GM13977 (cell line): Measurements from ENCODE around the gene ZAR1.

Source experiments
- DNase-seq: peaks from one replicate; pipeline ENCODE4 v3.0.0; 2012; ENCODE audit warnings: low spot score
- in situ Hi-C: fragments of 300-500 bp; cut with MboI; formaldehyde crosslinking; loops from one replicate; pipeline ENCODE4 v1.12.0; 2022; ENCODE audit warnings: low sequenced_read_pairs, low pct_unique_long_range_greater_than_20kb, mixed read lengths, inconsistent platforms; ENCODE audit not compliant: unreplicated experiment
- TF ChIP-seq, protein P1 (sequence below): IDR thresholded peaks from 2 replicates; pipeline ENCODE4 v1.5.1; 2012; ENCODE audit warnings: mild to moderate bottlenecking, control low read depth; ENCODE audit not compliant: insufficient read depth; ENCODE audit errors: extremely low read depth, missing control alignments

Gene ZAR1

DNA sequence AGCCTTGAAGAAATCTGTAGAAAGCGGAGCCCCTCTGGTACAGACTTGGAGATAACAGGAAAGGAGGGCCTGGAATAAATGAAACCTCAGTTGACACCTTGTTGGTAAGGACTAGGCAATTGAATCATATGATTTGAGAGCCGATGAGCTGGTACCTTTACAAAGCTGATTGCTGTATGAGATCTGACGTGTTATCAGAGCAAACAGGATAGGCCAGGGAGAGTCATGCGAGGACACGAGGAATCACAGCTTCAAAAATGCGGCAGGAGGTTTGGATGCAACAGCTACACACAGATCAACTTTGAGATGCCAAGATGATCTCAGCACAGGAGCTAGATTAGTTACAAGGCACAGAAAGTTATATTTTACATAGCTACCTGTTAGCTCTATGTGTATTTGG, 14.3 kb upstream of the ZAR1 start:
- in situ Hi-C loops = no loop called here
- TF ChIP-seq, protein P1, sequence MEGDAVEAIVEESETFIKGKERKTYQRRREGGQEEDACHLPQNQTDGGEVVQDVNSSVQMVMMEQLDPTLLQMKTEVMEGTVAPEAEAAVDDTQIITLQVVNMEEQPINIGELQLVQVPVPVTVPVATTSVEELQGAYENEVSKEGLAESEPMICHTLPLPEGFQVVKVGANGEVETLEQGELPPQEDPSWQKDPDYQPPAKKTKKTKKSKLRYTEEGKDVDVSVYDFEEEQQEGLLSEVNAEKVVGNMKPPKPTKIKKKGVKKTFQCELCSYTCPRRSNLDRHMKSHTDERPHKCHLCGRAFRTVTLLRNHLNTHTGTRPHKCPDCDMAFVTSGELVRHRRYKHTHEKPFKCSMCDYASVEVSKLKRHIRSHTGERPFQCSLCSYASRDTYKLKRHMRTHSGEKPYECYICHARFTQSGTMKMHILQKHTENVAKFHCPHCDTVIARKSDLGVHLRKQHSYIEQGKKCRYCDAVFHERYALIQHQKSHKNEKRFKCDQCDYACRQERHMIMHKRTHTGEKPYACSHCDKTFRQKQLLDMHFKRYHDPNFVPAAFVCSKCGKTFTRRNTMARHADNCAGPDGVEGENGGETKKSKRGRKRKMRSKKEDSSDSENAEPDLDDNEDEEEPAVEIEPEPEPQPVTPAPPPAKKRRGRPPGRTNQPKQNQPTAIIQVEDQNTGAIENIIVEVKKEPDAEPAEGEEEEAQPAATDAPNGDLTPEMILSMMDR = no peak

DNA sequence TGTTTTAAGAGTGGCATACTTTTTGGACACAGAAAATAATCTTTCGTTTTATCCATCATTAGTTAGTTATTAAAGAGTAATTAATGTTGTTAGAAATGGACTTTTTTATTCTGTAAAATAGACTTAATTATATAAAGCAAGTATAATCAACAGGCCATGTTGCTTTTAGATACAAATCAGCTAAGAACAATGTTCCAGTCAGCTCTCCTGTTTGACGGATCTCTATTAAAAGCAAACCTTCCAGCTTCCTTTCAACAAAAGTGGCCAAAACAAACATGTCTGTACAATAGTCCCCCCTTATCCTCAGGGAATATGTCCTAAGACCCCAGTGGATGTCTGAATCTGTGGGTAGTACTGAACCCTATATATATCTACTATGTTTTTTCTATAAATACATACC, 11.8 kb upstream of the ZAR1 start:
- TF ChIP-seq, protein P1 = no peak
- no peak for DNase-seq
- in situ Hi-C loops = no loop called here

More for the DNA sequence above, 14.3 kb upstream of the ZAR1 start:
- no peak for DNase-seq

DNA sequence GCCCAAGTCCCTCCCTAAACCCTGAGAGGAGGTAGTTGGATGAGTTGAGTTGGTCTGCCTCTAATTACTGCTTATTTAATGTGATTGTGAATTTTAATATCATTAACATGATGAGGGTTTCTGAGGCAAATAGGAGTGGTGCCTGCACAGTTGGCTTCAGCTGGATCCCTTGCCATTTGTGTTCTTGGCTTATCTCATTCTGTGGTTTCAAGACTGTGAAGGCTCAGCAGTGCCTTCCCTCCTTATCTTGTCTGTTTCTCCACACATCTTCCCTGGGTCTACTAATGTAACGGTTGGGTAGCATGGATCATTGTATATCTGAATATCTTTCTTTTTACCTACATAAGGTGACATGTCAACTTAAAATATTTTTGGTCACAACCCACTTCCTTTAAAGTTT, 8.5 kb upstream of the ZAR1 start:
- DNase-seq = no peak
- TF ChIP-seq, protein P1 = no peak
- in situ Hi-C loops = no loop called here

DNA sequence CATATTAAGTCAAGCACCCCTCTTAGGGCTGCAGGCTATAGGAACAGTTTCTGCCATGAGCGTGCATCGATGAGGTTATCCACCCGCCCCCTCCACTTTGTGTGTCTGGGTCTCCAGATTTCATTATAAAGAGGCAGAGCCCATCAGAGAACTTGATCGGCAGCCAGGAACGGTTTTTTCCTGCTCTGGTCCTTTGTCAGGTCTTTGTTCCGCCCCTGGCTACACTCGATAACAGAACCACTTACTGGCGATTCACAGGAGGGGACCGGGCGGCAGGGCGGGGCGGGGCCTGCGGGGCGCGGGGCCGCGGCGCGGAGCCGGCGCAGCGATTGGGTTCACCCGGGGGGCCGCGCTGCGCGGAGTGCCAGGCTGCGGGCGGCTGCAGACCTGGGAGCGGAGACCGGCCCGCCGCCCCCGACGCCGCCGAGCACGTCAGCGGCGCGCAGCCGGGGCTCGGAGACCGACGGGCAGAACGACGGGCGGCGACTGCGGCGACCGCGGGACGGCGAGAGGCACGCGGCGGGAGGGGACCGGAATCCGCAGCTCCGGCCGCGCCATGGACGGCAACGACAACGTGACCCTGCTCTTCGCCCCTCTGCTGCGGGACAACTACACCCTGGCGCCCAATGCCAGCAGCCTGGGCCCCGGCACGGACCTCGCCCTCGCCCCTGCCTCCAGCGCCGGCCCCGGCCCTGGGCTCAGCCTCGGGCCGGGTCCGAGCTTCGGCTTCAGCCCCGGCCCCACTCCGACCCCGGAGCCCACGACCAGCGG, 6.9 kb upstream of the ZAR1 start, which contains the start of gene SLC10A4:
Gene SLC10A4 (plus strand): TSS at position 338 of the 771 bp plus-strand sequence. CDS start 219 bp downstream, at position 557.
- TF ChIP-seq, protein P1 = no peak
- DNase-seq = peak; percentile 69
- in situ Hi-C loops = no loop called here

DNA sequence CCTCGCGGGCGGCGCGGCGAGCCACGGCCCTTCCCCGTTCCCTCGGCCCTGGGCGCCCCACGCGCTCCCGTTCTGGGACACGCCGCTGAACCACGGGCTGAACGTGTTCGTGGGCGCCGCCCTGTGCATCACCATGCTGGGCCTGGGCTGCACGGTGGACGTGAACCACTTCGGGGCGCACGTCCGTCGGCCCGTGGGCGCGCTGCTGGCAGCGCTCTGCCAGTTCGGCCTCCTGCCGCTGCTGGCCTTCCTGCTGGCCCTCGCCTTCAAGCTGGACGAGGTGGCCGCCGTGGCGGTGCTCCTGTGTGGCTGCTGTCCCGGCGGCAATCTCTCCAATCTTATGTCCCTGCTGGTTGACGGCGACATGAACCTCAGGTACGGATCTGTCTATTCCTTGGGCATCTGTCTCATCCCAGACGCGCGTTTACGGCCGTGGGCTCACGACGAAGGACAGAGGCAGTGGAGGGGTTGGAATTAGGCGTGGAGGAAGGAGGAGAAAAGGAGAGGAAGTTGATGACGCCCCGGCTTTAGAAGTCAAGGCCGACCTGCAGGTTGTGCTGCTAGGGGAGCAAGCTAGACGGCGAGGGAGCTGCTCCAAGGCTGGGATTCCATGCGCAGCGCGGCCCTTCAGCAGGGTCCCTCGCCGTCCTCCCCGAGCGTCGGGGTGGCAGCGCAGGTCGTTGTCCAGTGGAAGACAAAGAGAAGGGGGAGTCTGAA, 6.1 kb upstream of the ZAR1 start:
- TF ChIP-seq, protein P1 = no peak
- in situ Hi-C loops = no loop called here
- DNase-seq = no peak

DNA sequence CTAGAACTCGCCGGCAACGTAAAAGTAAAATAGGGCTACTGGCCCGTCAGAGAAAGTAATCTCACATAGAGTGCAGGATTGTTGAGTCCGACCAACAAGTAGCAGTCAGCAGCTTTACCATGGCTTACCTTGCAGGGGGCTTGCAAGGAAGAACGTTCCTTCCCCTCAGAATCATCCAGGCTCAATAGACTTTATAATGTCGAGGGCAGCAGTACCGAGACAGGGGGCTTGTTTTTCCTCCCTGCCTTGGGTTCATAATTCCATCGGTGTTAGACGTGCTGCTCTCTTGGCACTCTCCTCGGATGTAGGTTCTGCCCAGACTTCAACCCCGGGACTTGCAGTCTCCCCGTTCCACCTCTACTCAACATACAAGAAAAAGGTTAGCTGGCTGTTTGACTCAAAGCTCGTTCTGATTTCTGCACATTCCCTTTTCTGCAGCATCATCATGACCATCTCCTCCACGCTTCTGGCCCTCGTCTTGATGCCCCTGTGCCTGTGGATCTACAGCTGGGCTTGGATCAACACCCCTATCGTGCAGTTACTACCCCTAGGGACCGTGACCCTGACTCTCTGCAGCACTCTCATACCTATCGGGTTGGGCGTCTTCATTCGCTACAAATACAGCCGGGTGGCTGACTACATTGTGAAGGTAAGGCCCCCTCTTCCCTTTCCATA, 5.4 kb upstream of the ZAR1 start:
- TF ChIP-seq, protein P1 = no peak
- in situ Hi-C loops = no loop called here
- no peak for DNase-seq
